Psoas muscle (tissue), 8 donors: ENCODE data around the gene C10orf105. TPM values are rescaled to one million over a fixed set of nuclear protein-coding genes. Genes with fewer than 3 reads are reported as not detected.

Experiments
- ATAC-seq, 4 donors: fragments of 200-7000 bp; cut with Tn5 transposase; one replicate each; pipeline ENCODE4 v1.9.1; 2020; ENCODE audit warnings: moderate library complexity in 3 of 4, mild to moderate bottlenecking in 2 of 4
- DNase-seq, 2 donors: peaks; one replicate each; pipeline ENCODE4 v3.0.0-alpha.2; 2020
- H3K27ac ChIP-seq: fragments of 200-600 bp; one replicate; pipeline ENCODE4 v1.8.0; 2022
- H3K27me3 ChIP-seq, 3 donors: fragments of 200-600 bp in 1 of 3; one replicate each; pipeline versions ENCODE4 v1.6.1 to v1.8.0; 2013 to 2022; ENCODE audit warnings: low read length in 2 of 3, mild to moderate bottlenecking in 2 of 3, moderate library complexity in 1 of 3; ENCODE audit not compliant: insufficient read depth in 3 of 3
- H3K36me3 ChIP-seq, 2 donors: fragments of 200-600 bp in 1 of 2; one replicate each; pipeline versions ENCODE4 v1.6.1 to v1.8.0; 2013 to 2022; ENCODE audit warnings: low read depth in 1 of 2, mild to moderate bottlenecking in 1 of 2, moderate library complexity in 1 of 2; ENCODE audit not compliant: insufficient read depth in 1 of 2
- H3K4me1 ChIP-seq: fragments of 200-600 bp; one replicate; pipeline ENCODE4 v1.8.0; 2022
- H3K4me3 ChIP-seq: fragments of 200-600 bp; one replicate; pipeline ENCODE4 v1.8.0; 2022; ENCODE audit warnings: mild to moderate bottlenecking
- H3K9me3 ChIP-seq: fragments of 200-600 bp; one replicate; pipeline ENCODE4 v1.8.0; 2022
- CTCF ChIP-seq: fragments of 200-600 bp; IDR thresholded peaks from one replicate; pipeline ENCODE4 v1.8.0; 2022; ENCODE audit warnings: antibody characterized with exemption
- WGBS, 3 donors: extraction: QIAGEN DNeasy Blood & Tissue Kit; methylation state at CpG; one replicate each; pipeline versions ENCODE4 v1.1.6 to v1.1.7; 2013; 5-methylcytosine and 5-hydroxymethylcytosine counted together
- intact Hi-C, 2 donors: fragments of 100-400 bp; cut with DNase I; formaldehyde crosslinking; loops; one replicate each; pipeline versions ENCODE4 v1.11.0 to v1.14.2; 2022
- polyA plus RNA-seq, 3 donors: library from polyadenylated mRNA; stranded (reverse); fragments of 200-250 nt; gene quantifications; one replicate each; pipeline ENCODE4 v1.2.3, GENCODE V29; 2013
- total RNA-seq, 4 donors: library from RNA; stranded (reverse); fragmentation: NEBNext Ultra II Directional in 2 of 4; extraction: Animal tissue kit (Norgen Biotek cat#: 25700) in 2 of 4; gene quantifications; one replicate each; pipeline versions ENCODE4 v1.2.1 to v1.2.4, GENCODE V29; 2021 to 2023
- donor health status: healthy with polysubstance abuse.
- donor health status: DM: no; HTN: no; CAD: no; lungs with moderate emphysema.
- donor health status: Bipolar disorder and iron deficiency.
- donor health status: healthy.
- donor health status: DM: yes; HTN: yes; CAD: no.
- donor health status: DM: no; HTN: no; CAD: no.
- donor health status: DM: no; HTN: no; CAD: no.
- donor health status: DM: yes; HTN: yes; CAD: no.

Gene C10orf105
- total and polyA plus RNA-seq, 7 donors = 0.01 to 0.03 (median 0.03) TPM; not detected in 4

GRCh38 chr10:71729161-71729636 is 9.6 kb upstream of the C10orf105 start:
- H3K27ac ChIP-seq = no peak overlapping the region
- H3K9me3 ChIP-seq = no peaks in the 10 kb centered on the region
- no peak overlapping the region for H3K4me3 ChIP-seq
- intact Hi-C loops = no loop called here
- no peaks in the 10 kb centered on the region for H3K36me3 ChIP-seq
- DNase-seq (peak in 1 of 2 donors; percentile 76), ATAC-seq (peak in 1 of 4 donors; percentile 25)
- H3K4me1 ChIP-seq = peaks cover 17% of the 10 kb centered on the region
- H3K27me3 ChIP-seq = no peaks in the 10 kb centered on the region
- WGBS, 3 donors = 60 to 68% (median 61%) methylated on average over 10 of the region's 10 CpGs
- no peak for TF ChIP-seq CTCF

DNA sequence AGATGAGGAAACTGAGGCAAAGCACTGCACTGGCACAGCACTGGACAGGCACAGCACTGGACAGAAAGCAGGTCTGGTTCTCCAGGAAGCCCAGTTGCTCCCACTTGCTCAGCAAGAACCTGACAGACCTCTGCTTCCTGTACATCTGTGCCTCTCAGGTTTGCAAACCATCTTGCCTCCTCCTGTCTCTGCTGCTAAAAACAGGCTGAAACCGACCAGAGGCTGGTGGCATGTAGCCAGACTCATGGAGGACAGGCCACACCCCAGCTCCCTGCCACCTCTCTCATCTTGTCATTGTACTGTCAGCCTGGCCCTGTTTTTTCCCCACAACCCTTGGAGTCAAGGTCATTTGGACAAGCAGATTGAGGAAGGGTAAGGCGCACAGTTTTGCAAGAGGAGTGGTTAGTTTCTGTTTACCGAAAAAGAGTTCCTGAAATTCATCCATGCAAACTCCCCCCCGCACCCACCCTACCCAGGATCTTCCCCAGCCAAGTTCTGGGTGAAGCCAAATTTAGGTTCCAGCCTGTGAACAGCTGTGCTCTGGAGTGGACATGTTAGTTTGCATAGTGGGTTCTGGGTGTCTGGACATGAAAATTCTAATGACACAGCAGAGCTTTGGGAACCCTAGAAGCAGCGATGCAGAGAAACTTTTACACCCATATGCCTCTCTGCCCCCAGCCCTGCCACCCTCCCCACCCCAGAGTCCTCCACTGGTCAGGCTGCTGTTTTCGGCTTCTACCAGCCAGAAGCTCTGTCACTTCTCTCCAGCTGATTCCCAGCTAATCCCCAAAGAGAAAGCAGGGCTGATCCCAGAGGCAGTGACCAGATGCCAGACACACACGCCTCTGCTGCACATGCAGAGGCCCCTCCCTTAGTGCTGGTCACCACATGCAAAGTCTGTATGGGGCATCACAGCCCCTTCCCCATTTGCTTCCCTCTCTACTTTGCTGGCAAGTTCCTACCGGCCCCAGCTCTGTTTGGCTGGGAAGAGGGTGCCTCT is 8.5 kb upstream of the C10orf105 start:
- H3K36me3 ChIP-seq = no peaks in the 10 kb centered on the region
- H3K27me3 ChIP-seq = no peaks in the 10 kb centered on the region
- DNase-seq (peak; percentile 54 to 81), ATAC-seq (peak; percentile 42 to 73 (median 62))
- WGBS, 3 donors = 8 to 12% (median 11%) methylated on average over 8 of the region's 8 CpGs
- no peak overlapping the region for H3K4me3 ChIP-seq
- H3K9me3 ChIP-seq = no peaks in the 10 kb centered on the region
- H3K4me1 ChIP-seq = peaks cover 17% of the 10 kb centered on the region
- intact Hi-C loops = no loop called here
- peak overlapping the region; percentile 63 for H3K27ac ChIP-seq
- no peak for TF ChIP-seq CTCF

DNA sequence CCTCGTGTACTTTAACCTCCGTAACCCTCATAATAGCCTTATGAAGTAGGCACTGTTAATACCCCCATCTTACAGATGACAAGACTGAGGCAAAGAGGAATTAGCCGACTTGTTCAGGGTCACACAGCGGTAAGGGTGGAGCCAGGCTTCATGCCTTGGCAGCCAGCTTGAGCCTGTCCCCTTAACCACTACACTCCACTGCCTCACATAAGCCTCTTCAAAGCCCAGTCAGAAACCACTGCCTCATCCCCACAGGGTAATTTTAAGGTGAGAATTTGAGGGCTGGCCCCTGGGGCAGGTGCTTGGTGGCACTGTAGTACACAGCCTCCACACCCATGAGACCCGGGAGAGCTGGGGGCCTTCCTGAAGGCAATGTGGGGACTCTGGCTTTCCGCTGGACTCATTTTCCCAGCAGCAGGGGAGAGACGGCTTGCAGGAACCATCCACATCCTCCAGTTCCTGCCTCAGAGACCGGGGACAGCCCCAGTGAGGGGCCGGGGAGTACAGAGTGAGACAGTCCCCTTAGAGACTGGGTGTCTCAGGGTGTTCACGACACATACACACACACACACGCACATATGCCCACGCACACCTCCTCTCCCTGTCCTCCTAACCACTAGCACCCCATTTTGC is 7.6 kb upstream of the C10orf105 start:
- Histone ChIP-seq H3K27me3 (no peaks in the 10 kb centered on the region), H3K27ac (peak overlapping the region; percentile 63), H3K4me1 (peaks cover 17% of the 10 kb centered on the region), H3K9me3 (no peaks in the 10 kb centered on the region), H3K36me3 (no peaks in the 10 kb centered on the region), H3K4me3 (no peak overlapping the region)
- WGBS, 3 donors = 61 to 65% (median 63%) methylated on average over 12 of the region's 12 CpGs
- no peak for TF ChIP-seq CTCF
- DNase-seq (no peak), ATAC-seq (peak in 2 of 4 donors; percentile 9 to 31)
- intact Hi-C loops = no loop called here

DNA sequence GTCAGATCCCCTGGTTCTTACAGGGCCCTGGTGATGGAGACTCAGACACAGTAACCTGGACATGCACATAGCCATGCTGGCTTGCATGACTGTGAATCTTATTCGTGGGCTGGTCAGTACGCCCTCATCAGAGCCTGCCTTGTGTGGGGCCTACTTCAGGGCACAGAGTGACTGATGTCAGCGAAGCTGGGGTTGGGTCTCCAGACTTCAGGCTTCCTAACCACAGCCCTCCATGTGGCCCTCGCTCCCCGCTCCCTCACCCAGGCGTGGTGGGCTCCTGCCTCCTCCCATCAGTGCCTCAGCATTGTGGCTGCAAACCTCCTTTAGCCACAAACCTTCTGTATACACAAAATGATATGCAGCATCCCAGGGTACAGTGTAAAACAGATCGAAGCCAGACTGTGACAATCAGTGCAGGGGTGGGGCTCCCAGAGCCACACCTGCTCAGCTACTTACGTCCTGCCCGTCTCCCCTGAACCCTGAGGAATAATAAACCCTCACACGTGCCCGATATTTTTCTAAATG is 7.1 kb upstream of the C10orf105 start:
- Histone ChIP-seq H3K27ac (no peak overlapping the region), H3K4me1 (peaks cover 17% of the 10 kb centered on the region), H3K9me3 (no peaks in the 10 kb centered on the region), H3K4me3 (no peak overlapping the region), H3K27me3 (no peaks in the 10 kb centered on the region), H3K36me3 (no peaks in the 10 kb centered on the region)
- TF ChIP-seq CTCF = no peak
- intact Hi-C loops = no loop called here
- no peak for DNase-seq
- ATAC-seq = no peak
- 81 to 87% (median 85%) methylated on average over 11 of the region's 11 CpGs for WGBS, 3 donors
